HG03432 (cell line): ENCODE results near the gene GNAI3.

Source experiments
- ATAC-seq: cut with Tn5 transposase; IDR thresholded peaks from one replicate; pipeline ENCODE4 v1.9.1; 2021; ENCODE audit warnings: mild to moderate bottlenecking, moderate library complexity; ENCODE audit not compliant: unreplicated experiment

GNAI3 gene

DNA sequence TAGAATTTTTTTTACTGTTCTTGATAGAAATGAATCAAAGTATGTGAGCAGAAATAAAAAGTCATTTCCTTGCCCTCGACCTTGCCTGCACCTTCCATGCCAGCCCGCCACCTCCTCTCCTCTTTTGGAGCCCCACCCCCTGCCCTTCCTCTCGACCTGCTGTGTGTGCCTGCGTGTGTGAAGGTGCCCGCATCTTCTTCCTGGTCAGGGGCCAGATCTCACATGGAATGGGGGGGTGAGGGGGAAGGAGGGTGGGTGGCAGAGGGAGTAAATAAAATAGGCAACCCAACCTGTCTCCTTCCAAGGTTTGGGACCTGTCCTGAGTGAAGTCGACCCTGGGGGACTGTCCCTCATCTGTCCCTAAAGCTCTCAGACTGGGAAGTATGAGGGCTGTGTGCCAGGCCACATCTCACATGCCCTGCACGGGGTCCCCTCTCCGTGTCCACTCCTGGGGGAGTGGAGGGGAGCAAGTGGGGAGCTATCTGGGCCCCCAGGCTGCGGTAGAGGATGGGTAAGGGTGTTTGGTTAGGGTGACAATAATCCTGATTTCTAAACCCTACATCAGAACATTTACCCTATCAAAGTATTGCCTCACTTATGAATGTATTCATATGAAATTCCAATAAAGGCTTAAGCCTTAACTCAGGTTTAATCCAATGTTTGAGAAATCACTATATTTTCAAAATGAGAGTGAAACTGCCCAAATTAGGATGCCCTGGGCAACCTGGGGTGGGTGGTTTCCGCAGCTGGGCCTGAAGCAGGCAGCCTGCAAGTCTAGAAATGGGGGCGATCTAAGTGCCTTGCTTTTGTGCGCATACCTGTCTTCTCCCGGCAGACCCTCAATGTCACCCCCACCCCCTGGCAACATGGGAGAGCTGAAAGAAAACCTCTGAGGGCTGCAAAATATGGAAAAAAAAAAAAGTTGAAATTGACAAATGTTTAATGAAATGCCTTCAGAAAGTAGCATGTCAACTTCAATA lies 86.6 kb downstream of the GNAI3 start:
- ATAC-seq = no peak

DNA sequence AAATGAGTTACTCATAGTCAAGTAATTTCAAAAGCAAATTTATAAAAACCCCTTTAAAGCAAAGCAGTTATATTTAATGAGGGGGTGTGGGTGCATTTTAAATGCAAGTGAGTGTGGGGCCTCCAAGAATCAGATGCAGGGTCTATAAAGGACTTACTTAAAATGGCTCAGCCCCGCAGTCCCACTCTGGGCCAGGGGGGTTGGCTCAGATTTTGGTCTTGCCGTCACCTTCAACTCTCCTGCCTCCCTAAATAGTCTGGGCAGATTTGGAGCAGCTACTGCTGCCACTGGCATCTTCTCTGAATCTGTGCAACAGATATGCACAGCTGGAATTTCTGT lies 87.4 kb downstream of the GNAI3 start:
- ATAC-seq = no peak

DNA sequence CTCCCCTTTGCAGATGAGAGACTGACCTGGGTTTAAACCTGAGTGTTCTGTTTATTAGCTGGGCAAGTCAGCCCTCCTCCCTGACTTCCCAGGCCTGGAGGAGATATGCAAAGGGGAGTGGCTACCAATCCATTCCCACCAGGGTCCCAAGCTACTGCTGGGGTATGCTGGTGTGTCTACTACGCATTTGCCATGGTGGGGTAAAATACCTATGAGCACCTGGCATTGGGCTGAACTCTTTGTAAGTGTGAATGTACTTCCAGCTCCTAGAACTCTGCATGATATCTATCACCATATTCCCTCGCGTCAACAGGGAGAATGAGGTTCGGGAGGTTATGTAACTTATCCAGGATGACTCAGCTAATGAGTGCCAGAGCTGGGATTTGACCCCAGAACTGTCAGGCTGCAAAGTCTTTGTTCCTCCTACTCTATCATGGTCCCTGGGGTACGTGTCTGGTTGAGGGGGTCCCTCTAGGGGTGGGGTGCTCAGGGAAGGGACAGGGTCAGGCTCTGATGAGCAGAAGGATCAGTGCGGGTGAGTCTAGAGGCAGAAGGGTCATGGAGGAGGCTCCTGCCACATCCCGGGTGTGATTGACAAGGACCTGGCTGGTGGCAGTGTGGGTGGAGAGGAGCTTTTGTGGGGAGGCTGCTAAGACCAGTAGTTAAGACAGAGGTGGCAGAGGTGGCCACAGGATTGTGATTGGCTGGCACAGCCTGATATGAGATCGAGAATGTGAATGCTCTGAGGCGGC lies 88.0 kb downstream of the GNAI3 start:
- ATAC-seq = no peak

DNA sequence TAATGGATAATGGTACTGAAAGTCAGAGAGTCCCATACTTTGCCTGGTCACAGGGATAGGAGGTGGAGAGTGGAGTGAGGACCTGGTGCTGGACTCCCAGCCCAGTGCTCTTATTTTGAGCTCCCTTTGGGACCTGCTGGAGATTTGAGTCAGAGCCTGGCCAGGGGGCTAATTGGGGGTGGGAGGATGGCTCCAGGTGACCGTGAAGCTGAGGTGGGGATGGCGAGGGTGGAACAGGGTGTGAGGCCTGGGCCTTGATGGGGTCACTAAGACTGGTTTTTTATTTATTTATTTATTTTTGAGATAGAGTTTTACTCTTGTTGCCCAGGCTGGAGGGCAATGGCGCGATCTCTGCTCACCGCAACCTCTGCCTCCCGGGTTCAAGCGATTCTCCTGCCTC lies 89.0 kb downstream of the GNAI3 start:
- no peak for ATAC-seq

DNA sequence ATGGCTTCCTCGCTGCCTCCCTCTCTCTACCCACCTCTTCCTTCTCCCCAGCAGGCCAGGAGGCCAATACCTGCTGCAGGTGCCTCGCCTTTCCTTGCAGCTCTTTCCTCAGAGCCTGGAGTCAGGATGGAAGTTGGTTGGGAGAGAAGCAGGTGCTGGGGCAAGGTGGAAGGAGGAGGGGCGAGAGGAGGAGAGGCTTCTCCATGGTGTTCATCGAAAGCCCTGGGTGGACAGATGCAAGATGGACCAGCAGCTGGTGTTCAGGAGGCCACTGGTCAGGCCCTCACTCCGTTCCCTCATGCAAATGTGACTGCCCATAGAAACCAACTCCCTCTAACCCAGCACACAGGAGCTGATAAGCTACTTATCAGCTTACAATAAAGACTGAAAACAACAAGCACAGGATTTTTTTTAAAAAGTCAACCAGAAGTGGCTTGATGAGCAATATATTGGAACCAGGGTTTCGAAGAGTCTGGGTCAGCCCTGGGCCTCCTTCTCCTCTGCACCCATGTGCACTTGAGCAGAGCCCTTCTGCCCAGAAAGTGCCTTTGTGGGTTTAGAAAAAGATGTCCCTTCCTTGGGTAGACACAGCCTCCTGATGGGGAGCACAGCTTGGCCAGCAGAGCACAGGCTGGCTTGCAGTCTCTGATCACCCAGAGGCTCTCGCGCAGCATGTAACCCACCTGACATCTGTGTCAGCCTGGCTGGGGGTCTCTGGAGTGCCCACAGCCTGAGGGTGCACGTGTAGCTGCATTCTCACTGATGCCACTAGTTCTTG lies 90.8 kb downstream of the GNAI3 start:
- ATAC-seq = no peak

DNA sequence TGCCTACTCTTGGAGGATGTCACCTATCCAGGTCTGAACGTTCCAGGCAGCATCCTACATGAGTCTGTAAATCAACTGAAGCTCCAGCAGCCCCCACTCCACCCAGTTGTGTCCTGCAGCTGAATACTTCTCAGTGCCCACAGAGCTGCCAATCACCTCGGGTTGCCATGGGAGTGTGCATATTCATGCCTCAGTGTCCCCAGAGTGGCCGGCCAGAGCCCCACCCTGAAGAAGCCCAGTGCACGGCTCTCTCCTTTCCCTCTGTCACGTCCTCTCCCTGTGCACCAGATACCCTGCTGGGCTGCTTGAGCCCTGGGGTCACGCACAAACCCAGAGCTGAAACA lies 91.4 kb downstream of the GNAI3 start:
- no peak for ATAC-seq

DNA sequence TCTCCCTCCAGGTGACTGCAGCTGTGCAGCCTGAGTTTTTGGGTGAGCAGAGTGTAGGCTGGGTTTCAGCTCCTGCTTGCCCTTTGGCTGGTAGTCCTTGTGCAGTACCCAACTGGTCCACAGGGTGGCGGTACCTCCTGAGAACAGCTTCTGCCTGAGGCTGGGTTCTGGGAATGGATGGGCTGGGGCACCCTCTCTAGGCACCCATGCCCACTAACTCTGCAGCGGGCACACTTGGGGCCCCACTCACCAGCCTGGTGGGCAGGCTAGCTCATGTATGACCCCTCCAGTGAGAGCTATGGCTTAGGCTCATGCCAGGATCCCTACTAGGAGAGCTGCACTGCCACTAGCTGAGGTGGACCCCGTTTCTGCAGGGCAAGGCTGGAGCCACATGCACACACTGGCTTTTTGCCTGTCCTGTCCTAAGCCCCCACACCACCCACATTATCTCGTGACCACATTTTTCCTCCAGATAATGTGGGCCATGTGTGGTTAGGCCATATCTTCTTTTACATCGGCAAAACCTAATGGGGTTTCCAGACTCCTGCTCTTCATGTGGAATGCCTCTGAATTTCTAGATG lies 92.0 kb downstream of the GNAI3 start:
- peak; percentile 54 for ATAC-seq

DNA sequence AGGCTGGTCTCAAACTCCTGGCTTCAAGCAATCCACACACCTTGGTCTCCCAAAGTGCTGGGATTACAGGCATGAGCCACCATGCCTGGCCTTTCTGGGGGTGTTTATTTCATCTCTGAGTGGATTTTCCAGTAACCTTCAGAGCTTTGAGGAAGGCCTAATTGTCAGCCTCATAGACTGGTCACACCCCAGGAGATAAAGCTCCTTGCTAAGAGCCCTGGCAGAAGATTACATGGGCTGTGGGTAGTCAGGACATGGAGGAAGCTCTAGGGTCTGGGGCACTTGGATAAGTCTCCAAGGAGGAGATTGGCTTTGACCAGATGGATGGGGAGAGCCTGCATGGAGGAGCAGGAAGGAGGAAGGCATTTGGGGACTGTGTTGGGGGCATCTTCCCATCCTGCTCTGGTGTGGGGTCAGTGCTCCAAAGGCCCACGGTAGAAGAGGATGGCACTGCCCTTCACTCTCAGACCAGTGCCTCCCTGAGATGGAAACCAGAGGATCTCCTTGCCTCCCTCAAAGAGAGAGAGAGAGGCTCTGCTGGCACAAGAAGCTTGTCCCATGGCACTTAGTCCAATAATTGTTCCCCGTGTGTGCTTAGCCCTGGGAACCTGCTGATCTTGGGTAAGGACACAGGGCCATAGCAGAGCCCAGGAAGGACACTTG lies 92.8 kb downstream of the GNAI3 start:
- no peak for ATAC-seq

DNA sequence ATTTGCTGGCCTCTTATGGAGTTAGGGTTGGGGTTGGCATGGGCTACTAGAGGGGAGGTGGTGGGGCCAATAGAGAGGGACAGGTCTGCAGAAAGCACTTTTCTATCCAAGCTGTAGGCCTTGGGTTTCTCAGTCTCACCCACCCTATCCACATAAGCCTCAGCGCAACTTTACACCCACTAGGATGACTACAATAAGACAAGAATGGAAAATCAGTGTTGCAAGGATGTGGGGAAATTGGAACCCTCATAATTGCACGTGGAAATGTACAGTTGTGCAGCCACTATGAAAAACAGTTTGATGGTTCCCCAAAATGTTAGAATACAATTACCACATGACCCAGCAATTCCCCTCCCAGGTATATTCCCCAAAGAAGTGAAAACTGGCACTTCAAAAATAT lies 93.4 kb downstream of the GNAI3 start:
- ATAC-seq = no peak

DNA sequence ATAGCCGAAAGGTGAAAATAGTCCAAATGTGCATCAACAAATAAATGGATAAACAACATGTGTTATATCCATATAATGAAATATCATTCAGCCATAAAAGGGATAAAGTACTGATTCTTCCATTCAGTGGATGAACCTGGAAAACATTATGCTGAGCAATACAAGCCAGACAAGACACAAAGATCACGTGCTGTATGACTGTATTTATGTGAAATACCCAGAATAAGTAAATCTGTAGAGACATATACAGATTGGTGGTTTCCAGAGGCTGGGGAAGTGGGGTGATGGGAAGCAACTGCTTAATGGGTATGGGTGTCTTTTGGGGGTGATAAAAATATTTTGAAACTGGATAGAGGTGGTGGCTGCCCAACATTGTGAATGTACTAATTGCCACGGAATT lies 94.2 kb downstream of the GNAI3 start:
- ATAC-seq = no peak

DNA sequence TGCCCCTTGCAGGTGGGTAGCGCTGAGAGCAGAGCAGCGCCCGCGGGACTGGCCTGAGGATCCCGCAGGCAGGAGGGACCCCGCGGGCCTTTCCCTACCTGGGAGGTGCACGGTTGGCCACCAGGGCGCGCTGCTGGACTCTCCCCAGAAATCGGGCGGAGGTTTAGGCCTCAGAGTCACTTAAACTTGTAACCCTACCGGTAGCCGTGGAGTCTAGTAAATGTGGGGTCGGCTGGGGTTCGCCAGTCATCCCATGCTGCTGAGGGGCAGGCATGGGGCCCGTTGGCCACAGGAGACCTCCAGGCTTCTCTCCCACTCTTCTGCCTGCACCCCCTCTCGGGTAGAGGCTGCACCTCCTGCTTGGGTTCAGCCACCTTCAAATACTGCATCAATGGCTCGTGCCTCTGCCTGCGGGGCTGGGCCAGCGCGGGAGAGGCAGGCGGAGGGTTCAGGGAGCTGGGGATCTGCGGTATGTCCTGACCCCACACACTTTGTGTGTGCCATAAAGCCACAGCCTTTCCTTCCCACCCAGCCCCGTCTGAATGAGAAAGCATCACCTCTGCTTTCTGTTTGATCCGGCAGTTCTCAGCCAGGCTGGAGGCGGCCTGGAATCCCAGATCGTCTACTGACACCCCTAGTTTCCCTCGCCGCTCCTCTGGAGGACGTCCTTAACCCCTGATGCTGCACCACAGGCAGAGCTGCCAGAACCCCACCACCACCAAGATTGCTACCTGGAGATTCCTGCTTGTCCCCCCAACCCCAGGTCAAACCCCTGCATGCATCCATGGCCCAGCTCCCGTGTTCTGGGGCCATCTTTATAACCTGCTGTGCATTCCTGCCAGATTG lies 95.2 kb downstream of the GNAI3 start:
- ATAC-seq = peak; percentile 86

DNA sequence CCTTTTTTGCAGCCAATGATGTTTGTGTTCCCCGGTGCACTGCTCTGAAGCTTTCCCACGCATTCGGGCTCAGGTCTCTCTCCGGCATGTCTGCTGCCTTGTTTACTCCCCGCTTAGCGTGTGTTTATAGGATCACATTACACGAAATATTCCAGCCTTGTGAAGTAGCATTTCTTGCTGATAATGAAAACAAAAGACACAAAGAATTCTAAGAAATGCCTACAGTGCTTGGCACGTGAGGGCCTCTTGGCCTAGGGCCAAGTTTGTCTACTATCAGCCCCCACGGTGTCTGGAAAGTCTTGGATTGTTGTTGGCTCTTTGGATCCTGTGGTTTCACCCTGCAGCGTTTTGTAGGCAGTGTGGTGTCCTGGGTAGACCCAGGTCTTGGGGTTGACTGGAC lies 96.3 kb downstream of the GNAI3 start:
- no peak for ATAC-seq

DNA sequence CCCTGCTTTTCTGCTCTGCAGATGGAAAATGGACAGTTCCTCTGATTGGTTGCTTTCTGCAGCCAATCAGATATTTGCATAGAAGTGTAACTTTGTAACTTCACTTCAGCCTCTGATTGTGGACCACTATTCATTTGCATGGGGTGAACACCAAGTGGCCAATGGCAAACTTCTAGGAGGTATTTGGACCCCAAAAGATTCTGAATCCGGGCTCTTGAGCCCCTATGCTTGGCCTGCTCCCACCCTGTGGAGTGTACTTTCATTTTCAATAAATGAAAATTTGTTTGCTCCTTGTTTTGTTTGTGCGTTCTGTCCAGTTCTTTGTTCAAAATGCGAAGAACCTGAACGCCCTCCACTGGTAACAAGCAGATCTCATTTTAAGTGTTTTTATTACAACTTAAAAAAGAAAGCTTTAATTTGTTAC lies 101.1 kb downstream of the GNAI3 start:
- no peak for ATAC-seq

DNA sequence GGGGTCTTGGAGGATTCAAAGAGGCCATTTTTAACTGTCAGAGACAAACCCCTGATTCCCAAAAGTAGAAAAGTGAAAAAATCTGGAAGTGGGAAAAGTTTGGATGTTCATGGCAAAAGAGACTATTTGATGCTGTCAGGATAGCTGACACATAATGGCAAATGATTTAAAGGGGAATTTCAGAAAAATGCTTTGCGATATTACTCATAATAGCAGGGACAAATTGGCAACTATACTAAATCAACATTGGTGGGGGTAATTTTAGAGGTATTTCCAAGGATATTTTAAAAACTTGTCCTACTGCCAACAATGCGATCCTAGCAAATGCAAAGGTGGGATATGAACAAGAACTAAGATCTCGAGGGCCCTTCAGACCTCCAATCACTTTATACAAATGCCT lies 102.2 kb downstream of the GNAI3 start:
- no peak for ATAC-seq

DNA sequence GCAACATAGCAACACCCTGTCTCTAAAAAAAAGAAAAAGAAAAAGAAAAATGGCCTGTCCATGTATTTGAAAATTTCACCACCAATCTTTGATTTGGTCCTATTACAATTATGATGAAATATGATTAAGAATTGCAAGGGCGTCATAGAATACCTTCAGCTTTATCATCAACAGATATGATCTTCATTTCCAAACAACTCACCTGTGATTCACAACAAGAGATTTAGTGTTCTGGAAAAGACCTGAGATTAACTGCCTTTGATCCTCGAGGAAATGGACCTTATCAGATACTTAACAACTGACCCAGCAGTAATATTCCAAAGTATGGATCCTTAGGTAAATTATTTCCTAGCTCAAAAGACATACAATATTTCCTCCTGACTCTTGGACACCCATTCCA lies 104.0 kb downstream of the GNAI3 start:
- ATAC-seq = no peak

DNA sequence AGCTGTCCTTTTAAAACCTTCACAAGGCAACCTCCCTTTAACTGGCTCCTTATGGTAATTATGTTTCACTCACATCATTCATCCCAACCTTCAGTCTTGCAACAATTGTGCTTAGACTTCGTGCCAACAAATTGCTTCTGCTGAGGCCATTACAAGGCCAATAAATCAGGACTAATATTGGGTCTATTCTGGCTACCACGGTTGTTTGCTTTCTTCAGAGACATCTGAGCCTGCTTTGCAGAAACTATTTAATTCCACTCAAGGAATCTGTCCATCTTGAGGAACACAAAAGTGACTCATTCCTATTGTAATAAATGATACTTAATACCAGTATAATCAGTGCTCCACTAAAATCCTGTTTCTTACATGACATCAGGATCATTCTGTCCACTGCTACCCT lies 104.9 kb downstream of the GNAI3 start:
- ATAC-seq = no peak

DNA sequence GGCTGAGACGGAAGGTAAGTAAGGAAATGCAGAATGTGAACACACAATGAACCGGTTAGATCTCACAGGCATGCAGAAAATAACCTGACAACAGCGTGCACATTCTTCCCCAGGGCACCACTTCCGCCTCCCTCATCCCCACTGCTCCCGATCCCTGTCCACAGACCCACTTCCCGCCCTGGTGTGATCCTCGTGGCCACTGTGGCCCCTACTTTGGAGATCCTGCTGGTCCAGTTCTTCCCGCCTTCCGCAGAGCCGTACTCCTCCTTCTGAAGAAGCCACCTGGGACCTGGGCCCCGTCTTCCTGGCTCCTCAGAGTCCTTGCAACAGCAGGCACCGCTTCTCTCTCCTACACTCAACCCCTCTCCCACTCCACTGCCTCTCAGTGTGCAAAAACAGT lies 106.1 kb downstream of the GNAI3 start:
- no peak for ATAC-seq

DNA sequence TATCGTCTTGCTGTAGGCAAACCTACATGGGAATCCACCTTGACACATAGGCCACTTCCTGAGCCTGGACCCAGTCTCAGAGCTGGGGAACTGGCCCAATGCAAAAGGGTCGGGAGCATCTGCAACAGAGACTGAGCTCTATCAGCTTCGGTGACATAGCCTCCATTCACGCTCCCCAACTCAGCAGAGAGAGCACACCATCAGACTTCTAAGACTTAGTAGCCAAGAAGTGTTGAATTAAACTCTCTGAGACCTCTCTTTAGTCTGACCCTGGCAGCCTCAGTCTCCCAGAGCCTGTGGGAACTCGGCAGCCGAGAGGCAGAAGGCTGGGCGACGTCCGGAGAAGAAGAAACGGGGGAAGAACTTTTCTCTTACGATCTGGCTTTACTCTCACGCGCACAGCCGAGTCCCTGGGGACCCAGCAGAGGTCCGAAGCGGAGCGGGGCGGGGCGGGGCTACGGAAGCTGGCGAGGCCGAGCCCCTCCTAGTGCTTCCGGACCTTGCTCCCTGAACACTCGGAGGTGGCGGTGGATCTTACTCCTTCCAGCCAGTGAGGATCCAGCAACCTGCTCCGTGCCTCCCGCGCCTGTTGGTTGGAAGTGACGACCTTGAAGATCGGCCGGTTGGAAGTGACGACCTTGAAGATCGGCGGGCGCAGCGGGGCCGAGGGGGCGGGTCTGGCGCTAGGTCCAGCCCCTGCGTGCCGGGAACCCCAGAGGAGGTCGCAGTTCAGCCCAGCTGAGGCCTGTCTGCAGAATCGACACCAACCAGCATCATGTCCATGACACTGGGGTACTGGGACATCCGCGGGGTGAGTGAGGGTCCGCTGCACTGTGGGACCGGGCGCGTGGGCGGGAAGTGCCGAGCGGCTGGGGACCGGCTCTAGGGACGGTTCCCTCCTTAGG lies 107.5 kb downstream of the GNAI3 start, which contains the start of gene GSTM4:
GSTM4 (plus strand) TSS at position 485 of the 905 bp plus-strand sequence; CDS start at position 776, 291 bp downstream.
- peak; percentile 94 for ATAC-seq

DNA sequence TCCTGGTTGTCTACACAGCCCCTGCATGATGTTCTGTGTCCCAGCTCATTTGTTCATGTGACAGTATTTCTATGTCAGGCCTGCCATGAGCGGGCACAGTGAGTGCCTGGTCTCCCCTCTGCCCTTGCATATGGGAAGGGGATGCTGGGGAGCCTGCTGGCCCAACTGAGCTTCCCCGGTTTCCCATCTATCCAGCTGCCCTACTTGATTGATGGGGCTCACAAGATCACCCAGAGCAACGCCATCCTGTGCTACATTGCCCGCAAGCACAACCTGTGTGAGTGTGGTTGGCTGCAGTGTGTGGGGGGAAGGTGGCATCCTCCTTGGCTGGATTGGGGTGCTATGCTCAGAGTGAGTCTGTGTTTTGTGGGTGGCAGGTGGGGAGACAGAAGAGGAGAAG lies 109.0 kb downstream of the GNAI3 start:
- no peak for ATAC-seq
